GM12878 (cell line): ENCODE measurements around the gene FAS. TPM values are rescaled to one million over a fixed set of nuclear protein-coding genes. Genes with fewer than 3 reads are reported as not detected.
A peak's percentile ranks its signal among the peaks of the same experiment; 100 is the strongest.

Experiments used
- ATAC-seq: fragments of 200-7000 bp; cut with Tn5 transposase; 3 replicates; pipeline ENCODE4 v1.9.1; 2020; ENCODE audit warnings: mild to moderate bottlenecking, moderate library complexity
- BruUV-seq: library from RNA; stranded (reverse); fragments of 400-500 nt; replicated peaks from 2 replicates; lab custom pipeline; 2021; lab: Mats Ljungman, UMichigan
- CTCF ChIA-PET: fragments of 300-600 bp; sonication (Branson Sonifier 250); formaldehyde crosslinking; extraction: SDS; loops from one replicate; lab custom pipeline; 2021; ENCODE audit warnings: inconsistent platforms; lab: Yijun Ruan, JAX
- POLR2A ChIA-PET: fragments of 350-600 bp; formaldehyde crosslinking; extraction: SDS; loops from one replicate; lab custom pipeline; 2021; ENCODE audit warnings: inconsistent platforms; lab: Charles Lee
- RAD21 ChIA-PET: fragments of 300-600 bp; sonication (Branson Sonifier 250); formaldehyde crosslinking; loops from one replicate; lab custom pipeline; 2023; ENCODE audit warnings: antibody characterized with exemption; ENCODE audit not compliant: unreplicated experiment; lab: Charles Lee
- SMC1A ChIA-PET: fragments of 300-600 bp; sonication (Branson Sonifier 250); formaldehyde crosslinking; loops from one replicate; lab custom pipeline; 2023; ENCODE audit not compliant: unreplicated experiment, uncharacterized antibody; lab: Charles Lee
- DNase-seq: peaks from one replicate; pipeline ENCODE4 v3.0.0-alpha.2; 2011; ENCODE audit warnings: low read depth, low spot score
- FAIRE-seq: peaks from 3 replicates; lab custom pipeline; 2011; peaks lifted over from hg19 to GRCh38; lab: Jason Lieb, UNC
- H2AFZ ChIP-seq: 2 replicates; pipeline ENCODE4 v1.6.0; 2011; ENCODE audit warnings: low read depth, low read length, control low read depth; ENCODE audit not compliant: control insufficient read depth
- H3K27ac ChIP-seq: 2 replicates; pipeline ENCODE4 v1.5.1; 2011; ENCODE audit warnings: control low read depth; ENCODE audit not compliant: control insufficient read depth, insufficient read depth
- H3K27me3 ChIP-seq, 2 experiments: replicated peaks in 1 of 2; 2 replicates each; pipeline versions ENCODE4 v1.6.0 to v1.6.1; 2011; ENCODE audit warnings: low read length in 1 of 2; ENCODE audit not compliant: control insufficient read depth in 2 of 2, insufficient read depth in 2 of 2
- H3K36me3 ChIP-seq, 2 experiments: 2 replicates each; pipeline ENCODE4 v1.5.1; 2011; ENCODE audit warnings: low read length in 1 of 2; ENCODE audit not compliant: control insufficient read depth in 2 of 2, insufficient read depth in 2 of 2
- H3K4me1 ChIP-seq: 2 replicates; pipeline ENCODE4 v1.6.1; 2011; ENCODE audit warnings: mild to moderate bottlenecking, low read length, moderate library complexity, mixed read lengths; ENCODE audit not compliant: control insufficient read depth, insufficient read depth
- H3K4me2 ChIP-seq: 2 replicates; pipeline ENCODE4 v1.6.0; 2011; ENCODE audit warnings: control low read depth; ENCODE audit not compliant: control insufficient read depth, insufficient read depth
- H3K4me3 ChIP-seq: fragments of 200-600 bp; sonication (generic); 2 replicates; pipeline ENCODE4 v1.5.1; 2016
- H3K79me2 ChIP-seq: 2 replicates; pipeline ENCODE4 v1.6.0; 2011; ENCODE audit warnings: low read length; ENCODE audit not compliant: control insufficient read depth, insufficient read depth
- H3K9ac ChIP-seq: 2 replicates; pipeline ENCODE4 v1.8.0; 2011; ENCODE audit warnings: low read length, control low read depth, mixed read lengths; ENCODE audit not compliant: control insufficient read depth, insufficient read depth
- H3K9me3 ChIP-seq: replicated peaks from 3 replicates; pipeline ENCODE4 v1.5.1; 2011; ENCODE audit warnings: mild to moderate bottlenecking, low read length; ENCODE audit not compliant: control insufficient read depth, insufficient read depth
- H4K20me1 ChIP-seq: 2 replicates; pipeline ENCODE4 v1.6.0; 2011; ENCODE audit not compliant: control insufficient read depth, insufficient read depth
- ATF7 ChIP-seq: fragments of 450-650 bp; IDR thresholded peaks from 2 replicates; pipeline ENCODE4 v1.6.1; 2016; ENCODE audit warnings: low read depth, mild to moderate bottlenecking
- ESRRA ChIP-seq: IDR thresholded peaks from 2 replicates; pipeline ENCODE4 v1.6.1; 2012; ENCODE audit warnings: mild to moderate bottlenecking, low read length, improper control_type of control experiment
- NFYB ChIP-seq: IDR thresholded peaks from 2 replicates; pipeline ENCODE4 v1.6.1; 2011; ENCODE audit warnings: low read depth, mild to moderate bottlenecking, low read length, improper control_type of control experiment, moderate library complexity; ENCODE audit not compliant: insufficient read depth
- TARDBP ChIP-seq: IDR thresholded peaks from 2 replicates; pipeline ENCODE4 v1.6.1; 2016; ENCODE audit warnings: borderline replicate concordance
- WGBS: methylation state at CpG from one replicate; pipeline ENCODE4 v1.1.6; 2016; ENCODE audit warnings: low lambda C conversion rate; ENCODE audit not compliant: insufficient replicate concordance, insufficient coverage; ENCODE audit errors: missing lambda C conversion rate; 5-methylcytosine and 5-hydroxymethylcytosine counted together
- in situ Hi-C: fragments of 300-500 bp; cut with MboI; formaldehyde crosslinking; loops from 9 replicates; pipeline ENCODE4 v1.14.3; 2018; ENCODE audit warnings: mixed read lengths
- intact Hi-C: fragments of 100-400 bp; cut with micrococcal nuclease; formaldehyde crosslinking; loops from one replicate; pipeline ENCODE4 v1.14.2; 2022; ENCODE audit not compliant: unreplicated experiment
- polyA plus RNA-seq, 11 experiments: library from polyadenylated mRNA; depleted of rRNA in 4 of 11; unstranded in 6 of 11; stranded (reverse) in 5 of 11; fragments of >200 nt; fragmentation: Nextera tagmentation in 4 of 11; fragmentation: Illumina TruSeq in 1 of 11; extraction: Ambion mirVana in 4 of 11; extraction: Trizol in 1 of 11; gene quantifications; 1 replicate in 1 of 11; 2 replicates in 10 of 11; pipeline versions ENCODE4 v1.2.1 to v1.2.3, GENCODE V29; 2011 to 2016; ENCODE audit warnings: inconsistent platforms in 2 of 11, missing spikeins in 2 of 11, low read depth in 1 of 11
- total RNA-seq, 4 experiments: library from RNA; depleted of rRNA in 3 of 4; stranded (reverse); fragments of >200 nt in 3 of 4; fragmentation: Illumina TruSeq in 1 of 4; extraction: Trizol in 1 of 4; gene quantifications; 2 replicates each; pipeline versions ENCODE4 v1.2.1 to v1.2.3, GENCODE V29; 2013 to 2021
- TF ChIP-seq, protein P1 (sequence below): fragments of 450-650 bp; IDR thresholded peaks from 2 replicates; pipeline ENCODE4 v1.6.1; 2016; ENCODE audit warnings: mild to moderate bottlenecking

The FAS gene
- total and polyA plus RNA-seq, 10 of the 15 experiments (the other 5 are each of a cell fraction or from before 2014, with no cell fraction given): 50.1 to 147 (median 69.9) TPM

DNA sequence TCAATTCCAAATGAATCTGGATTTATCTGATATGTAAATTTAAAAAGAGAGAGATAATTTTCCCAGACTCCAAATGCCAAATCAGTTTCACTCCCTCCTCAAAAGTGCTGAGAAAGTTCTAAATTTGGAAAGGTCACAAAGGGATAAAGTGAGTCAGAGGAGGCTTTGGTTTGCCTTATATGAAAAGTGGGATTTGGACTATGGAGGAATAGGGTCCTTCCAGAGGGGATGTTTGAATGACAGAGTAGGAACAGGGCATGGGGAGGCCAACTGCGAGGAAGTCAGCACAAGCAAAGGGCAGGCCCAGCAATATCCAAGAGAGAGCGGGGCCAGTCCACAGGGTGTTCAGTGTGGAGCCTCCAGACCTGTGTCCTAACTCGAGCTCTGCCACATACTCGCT lies 9.8 kb upstream of the FAS start (continued):
- no peak for TF ChIP-seq ATF7
- TF ChIP-seq, protein P1, sequence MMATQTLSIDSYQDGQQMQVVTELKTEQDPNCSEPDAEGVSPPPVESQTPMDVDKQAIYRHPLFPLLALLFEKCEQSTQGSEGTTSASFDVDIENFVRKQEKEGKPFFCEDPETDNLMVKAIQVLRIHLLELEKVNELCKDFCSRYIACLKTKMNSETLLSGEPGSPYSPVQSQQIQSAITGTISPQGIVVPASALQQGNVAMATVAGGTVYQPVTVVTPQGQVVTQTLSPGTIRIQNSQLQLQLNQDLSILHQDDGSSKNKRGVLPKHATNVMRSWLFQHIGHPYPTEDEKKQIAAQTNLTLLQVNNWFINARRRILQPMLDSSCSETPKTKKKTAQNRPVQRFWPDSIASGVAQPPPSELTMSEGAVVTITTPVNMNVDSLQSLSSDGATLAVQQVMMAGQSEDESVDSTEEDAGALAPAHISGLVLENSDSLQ: no peak

DNA sequence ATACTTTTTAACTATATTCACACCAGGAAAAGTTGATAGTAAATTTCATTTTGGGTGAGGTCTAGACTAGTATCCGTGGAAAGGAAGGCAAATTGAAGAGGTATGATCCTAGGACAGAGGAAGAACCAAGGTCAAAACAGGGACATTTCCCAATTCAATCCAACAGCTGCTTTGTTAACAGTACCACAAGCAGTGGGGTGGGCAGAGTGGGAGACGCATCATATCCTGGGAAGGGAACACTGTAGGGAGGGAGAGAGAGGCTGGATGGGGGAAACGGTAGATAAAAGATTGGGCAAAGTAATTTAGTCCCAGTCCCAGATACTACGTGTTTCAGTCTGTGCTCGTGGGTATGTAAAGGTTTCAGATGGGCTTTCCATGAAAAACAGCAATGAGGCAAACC lies 9.2 kb upstream of the FAS start:
- no peak for TF ChIP-seq ESRRA
- Histone ChIP-seq H3K4me2 (no peak overlapping the region), H3K36me3 (no peaks in the 10 kb centered on the region), H3K79me2 (no peaks in the 10 kb centered on the region), H3K4me1 (no peaks in the 10 kb centered on the region), H3K9ac (no peak overlapping the region), H2AFZ (no peak overlapping the region), H3K4me3 (no peak overlapping the region), H3K27ac (no peak overlapping the region), H3K27me3 (no peaks in the 10 kb centered on the region), H4K20me1 (no peaks in the 10 kb centered on the region), H3K9me3 (no peaks in the 10 kb centered on the region)
- FAIRE-seq (no peak), DNase-seq (no peak), ATAC-seq (no peak)
- no TSS peak for BruUV-seq
- ChIA-PET CTCF (interaction anchor here (1.3 to 1.8 kb wide), 5 partner anchors 36 to 237 kb away, joined by 3 to 7 read pairs (median 5); no protein-coding TSS in a partner anchor), SMC1A (no interaction called here), POLR2A (no interaction called here), RAD21 (no interaction called here)
- in situ Hi-C loops (loop anchor here (5.0 kb wide), 1 partner anchor 44 kb away; no protein-coding TSS in a partner anchor), intact Hi-C loops (no loop called here)
- WGBS: 96% methylated on average over 5 of the region's 5 CpGs

DNA sequence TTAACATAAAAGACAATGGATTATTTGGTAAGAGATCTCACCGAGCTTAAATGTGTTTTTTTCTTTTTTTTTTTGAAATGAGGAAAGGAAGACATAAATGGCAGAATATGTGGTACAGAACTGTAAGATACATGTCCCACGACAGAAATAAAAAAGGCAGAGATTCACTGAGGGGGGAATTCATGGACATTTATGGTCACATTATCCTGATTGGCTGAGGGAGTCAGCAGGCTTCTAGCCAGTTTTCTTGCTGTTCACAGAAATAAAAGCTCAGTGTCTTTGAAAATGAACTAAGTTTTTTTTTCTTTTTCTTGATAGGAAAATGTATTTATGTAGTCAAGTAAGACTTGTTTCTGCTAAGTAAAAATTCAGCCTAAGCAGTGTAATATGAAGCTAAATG lies 8.2 kb upstream of the FAS start:
- POLR2A ChIA-PET: no interaction called here
- in situ Hi-C loops: loop anchor here (5.0 kb wide), 1 partner anchor 45 kb away; no protein-coding TSS in a partner anchor

More for the DNA sequence above, 8.2 kb upstream of the FAS start:
- DNase-seq: no peak
- Histone ChIP-seq H3K9ac (no peak overlapping the region), H3K9me3 (no peaks in the 10 kb centered on the region), H3K27me3 (no peaks in the 10 kb centered on the region), H3K79me2 (no peaks in the 10 kb centered on the region; the same call in 1 of the 2 replicates), H4K20me1 (no peaks in the 10 kb centered on the region), H3K27ac (no peak overlapping the region), H2AFZ (no peak overlapping the region), H3K4me3 (no peak overlapping the region), H3K4me1 (peaks cover 3% of the 10 kb centered on the region)
- FAIRE-seq: no peak
- WGBS: 71% methylated on average over 2 of the region's 2 CpGs
- RAD21 ChIA-PET: interaction anchor here (0.6 to 1.4 kb wide), 3 partner anchors 71 to 146 kb away, joined by 3 to 4 read pairs (median 3); no protein-coding TSS in a partner anchor
- intact Hi-C loops: no loop called here
- no TSS peak for BruUV-seq
- TF ChIP-seq TARDBP (no peak), NFYB (peak; percentile 71)
- TF ChIP-seq, all 136 proteins: peak for 1
- ATAC-seq: no peak
- SMC1A ChIA-PET: interaction anchor here (0.8 to 2.9 kb wide), 6 partner anchors 10 to 267 kb away, joined by 3 to 10 read pairs (median 5); no protein-coding TSS in a partner anchor
- CTCF ChIA-PET: interaction anchor here (0.7 to 1.8 kb wide), 8 partner anchors 28 to 236 kb away, joined by 3 to 7 read pairs (median 3); no protein-coding TSS in a partner anchor
- Histone ChIP-seq H3K36me3 (no peaks in the 10 kb centered on the region), H3K4me2 (no peak overlapping the region)
